Stimulated activated CD4-positive, alpha-beta T cell treated with anti-CD3 and anti-CD28 coated beads, TNF-alpha, amount 100 ng/mL, for 48 hours (primary cell): ENCODE results near the gene COL21A1.
"Not testable (repeated sequence)": the region's sequence is repeated elsewhere in the genome, so short reads cannot be mapped to it uniquely, and the experiment has no call there.

Source experiments
- DNase-seq, 3 donors: peaks; one replicate each; pipeline ENCODE4 v3.0.0-alpha.2; 2020; ENCODE audit warnings: low read depth in 3 of 3

Gene COL21A1

GRCh38 chr6:56246881-56247653 is at the start of gene COL21A1:
Gene COL21A1, minus strand, starts transcription at chr6:56247580. Its CDS starts 64,962 bp downstream, at chr6:56182618.
- DNase-seq, result no peak

GRCh38 chr6:56293781-56294180 is 46.4 kb upstream of the COL21A1 start:
- DNase-seq, result no peak

GRCh38 chr6:56292505-56293181 is 45.3 kb upstream of the COL21A1 start:
- no peak for DNase-seq

- no peak for DNase-seq
Measured at GRCh38 chr6:56291302-56291917, 44.0 kb upstream of the COL21A1 start.

GRCh38 chr6:56289721-56290120 is 42.3 kb upstream of the COL21A1 start:
- DNase-seq, result no peak

- DNase-seq, result no peak
Measured at GRCh38 chr6:56288347-56288746, 41.0 kb upstream of the COL21A1 start.

- DNase-seq, result no peak
Measured at GRCh38 chr6:56282391-56282790, 35.0 kb upstream of the COL21A1 start.

- no peak for DNase-seq
Measured at GRCh38 chr6:56280126-56280525, 32.7 kb upstream of the COL21A1 start.

- DNase-seq, result no peak
Measured at GRCh38 chr6:56279331-56280080, 32.1 kb upstream of the COL21A1 start.

- no peak for DNase-seq
Measured at GRCh38 chr6:56278171-56278591, 30.8 kb upstream of the COL21A1 start.

- DNase-seq, result no peak
Measured at GRCh38 chr6:56270812-56271441, 23.5 kb upstream of the COL21A1 start.

- no peak for DNase-seq
Measured at GRCh38 chr6:56268266-56268665, 20.9 kb upstream of the COL21A1 start.

- no peak for DNase-seq
Measured at GRCh38 chr6:56266011-56266410, 18.6 kb upstream of the COL21A1 start.

- DNase-seq, result no peak
Measured at GRCh38 chr6:56263596-56264315, 16.4 kb upstream of the COL21A1 start.

GRCh38 chr6:56260593-56260992 is 13.2 kb upstream of the COL21A1 start:
- not testable (repeated sequence) for DNase-seq

GRCh38 chr6:56259234-56260077 is 12.1 kb upstream of the COL21A1 start:
- DNase-seq, result no peak

- DNase-seq, result no peak
Measured at GRCh38 chr6:56255349-56255748, 8.0 kb upstream of the COL21A1 start.

GRCh38 chr6:56250266-56250665 is 2.9 kb upstream of the COL21A1 start:
- DNase-seq, result no peak

GRCh38 chr6:56247654-56248122 is 308 bp upstream of the COL21A1 start:
- DNase-seq, result no peak

GRCh38 chr6:56246541-56246880 is 869 bp downstream of the COL21A1 start:
- DNase-seq, result no peak
